ENCODE data around the gene FHIT.

GRCh38 chr3:61015408-61015807 lies 235.8 kb downstream of the FHIT start:
- TF ChIP-seq CTCF (conservative IDR thresholded peaks at IDR 0.05) (no peak), EZH2 (IDR thresholded peaks at IDR 0.05; ENCODE audit: low read depth) (no peak)

Data from PC-9 (cell line).